Mesendoderm (in vitro differentiated cells): Measurements from ENCODE around the gene INVS. TPM values are rescaled to one million over a fixed set of nuclear protein-coding genes. Genes with fewer than 3 reads are reported as not detected.
A peak's percentile ranks its signal among the peaks of the same experiment; 100 is the strongest.

Experiments
- DNase-seq: peaks from one replicate; pipeline ENCODE4 v3.0.0; 2013
- H2AK5ac ChIP-seq: 2 replicates; pipeline ENCODE4 v1.6.1; 2013; ENCODE audit warnings: low read length, inconsistent platforms
- H2BK120ac ChIP-seq: 2 replicates; pipeline ENCODE4 v1.6.1; 2013; ENCODE audit warnings: low read depth, mild to moderate bottlenecking, low read length, moderate library complexity, mixed read lengths
- H2BK15ac ChIP-seq: replicated peaks from 2 replicates; pipeline ENCODE4 v1.6.1; 2013; ENCODE audit warnings: low read depth, mild to moderate bottlenecking, moderate library complexity
- H2BK5ac ChIP-seq: 2 replicates; pipeline ENCODE4 v1.6.1; 2013; ENCODE audit warnings: low read length, inconsistent platforms
- H3K18ac ChIP-seq: 2 replicates; pipeline ENCODE4 v1.6.1; 2013; ENCODE audit warnings: mild to moderate bottlenecking, low read length, mixed read lengths
- H3K23ac ChIP-seq: one replicate; pipeline ENCODE4 v1.6.1; 2013; ENCODE audit warnings: low read length
- H3K27ac ChIP-seq: 2 replicates; pipeline ENCODE4 v1.5.1; 2013; ENCODE audit warnings: low read depth, mild to moderate bottlenecking, inconsistent platforms, low read length, moderate library complexity
- H3K27me3 ChIP-seq: 2 replicates; pipeline ENCODE4 v1.6.1; 2013; ENCODE audit warnings: low read length, control low read depth, mild to moderate bottlenecking, inconsistent platforms; ENCODE audit not compliant: insufficient read depth, poor library complexity
- H3K36me3 ChIP-seq: 2 replicates; pipeline ENCODE4 v1.6.1; 2013; ENCODE audit warnings: low read length, inconsistent platforms; ENCODE audit not compliant: control insufficient read depth, insufficient read depth
- H3K4ac ChIP-seq: one replicate; pipeline ENCODE4 v1.6.1; 2013; ENCODE audit warnings: low read depth, mild to moderate bottlenecking, low read length, moderate library complexity
- H3K4me1 ChIP-seq: 2 replicates; pipeline ENCODE4 v1.6.1; 2013; ENCODE audit warnings: low read depth, low read length, inconsistent platforms; ENCODE audit not compliant: control insufficient read depth
- H3K4me2 ChIP-seq: 2 replicates; pipeline ENCODE4 v1.6.1; 2013; ENCODE audit warnings: low read length
- H3K4me3 ChIP-seq: 2 replicates; pipeline ENCODE4 v1.5.1; 2013; ENCODE audit warnings: mild to moderate bottlenecking, low read length
- H3K56ac ChIP-seq: one replicate; pipeline ENCODE4 v1.6.1; 2013; ENCODE audit warnings: low read length
- H3K79me1 ChIP-seq: 2 replicates; pipeline ENCODE4 v1.6.1; 2013; ENCODE audit warnings: low read length, inconsistent platforms
- H3K79me2 ChIP-seq: 2 replicates; pipeline ENCODE4 v1.6.1; 2013; ENCODE audit warnings: mild to moderate bottlenecking, low read length; ENCODE audit not compliant: control insufficient read depth, insufficient read depth
- H3K9ac ChIP-seq: 2 replicates; pipeline ENCODE4 v1.6.1; 2013; ENCODE audit warnings: low read length, inconsistent platforms
- H4K5ac ChIP-seq: one replicate; pipeline ENCODE4 v1.6.1; 2013; ENCODE audit warnings: low read length
- H4K8ac ChIP-seq: one replicate; pipeline ENCODE4 v1.6.1; 2013; ENCODE audit warnings: low read depth, mild to moderate bottlenecking, control low read depth, low read length, moderate library complexity
- WGBS: extraction: QIAGEN DNeasy Blood & Tissue Kit; methylation state at CpG from one replicate; pipeline ENCODE4 v1.1.7; 2013; ENCODE audit warnings: low lambda C conversion rate, missing lambda C conversion rate; ENCODE audit not compliant: insufficient coverage; ENCODE audit errors: extremely low coverage; 5-methylcytosine and 5-hydroxymethylcytosine counted together
- polyA plus RNA-seq, 2 experiments: library from polyadenylated mRNA; stranded (reverse); fragments of 200-250 nt; gene quantifications; one replicate each; pipeline ENCODE4 v1.2.3, GENCODE V29; 2013

INVS gene, protein sequence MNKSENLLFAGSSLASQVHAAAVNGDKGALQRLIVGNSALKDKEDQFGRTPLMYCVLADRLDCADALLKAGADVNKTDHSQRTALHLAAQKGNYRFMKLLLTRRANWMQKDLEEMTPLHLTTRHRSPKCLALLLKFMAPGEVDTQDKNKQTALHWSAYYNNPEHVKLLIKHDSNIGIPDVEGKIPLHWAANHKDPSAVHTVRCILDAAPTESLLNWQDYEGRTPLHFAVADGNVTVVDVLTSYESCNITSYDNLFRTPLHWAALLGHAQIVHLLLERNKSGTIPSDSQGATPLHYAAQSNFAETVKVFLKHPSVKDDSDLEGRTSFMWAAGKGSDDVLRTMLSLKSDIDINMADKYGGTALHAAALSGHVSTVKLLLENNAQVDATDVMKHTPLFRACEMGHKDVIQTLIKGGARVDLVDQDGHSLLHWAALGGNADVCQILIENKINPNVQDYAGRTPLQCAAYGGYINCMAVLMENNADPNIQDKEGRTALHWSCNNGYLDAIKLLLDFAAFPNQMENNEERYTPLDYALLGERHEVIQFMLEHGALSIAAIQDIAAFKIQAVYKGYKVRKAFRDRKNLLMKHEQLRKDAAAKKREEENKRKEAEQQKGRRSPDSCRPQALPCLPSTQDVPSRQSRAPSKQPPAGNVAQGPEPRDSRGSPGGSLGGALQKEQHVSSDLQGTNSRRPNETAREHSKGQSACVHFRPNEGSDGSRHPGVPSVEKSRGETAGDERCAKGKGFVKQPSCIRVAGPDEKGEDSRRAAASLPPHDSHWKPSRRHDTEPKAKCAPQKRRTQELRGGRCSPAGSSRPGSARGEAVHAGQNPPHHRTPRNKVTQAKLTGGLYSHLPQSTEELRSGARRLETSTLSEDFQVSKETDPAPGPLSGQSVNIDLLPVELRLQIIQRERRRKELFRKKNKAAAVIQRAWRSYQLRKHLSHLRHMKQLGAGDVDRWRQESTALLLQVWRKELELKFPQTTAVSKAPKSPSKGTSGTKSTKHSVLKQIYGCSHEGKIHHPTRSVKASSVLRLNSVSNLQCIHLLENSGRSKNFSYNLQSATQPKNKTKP
- polyA plus RNA-seq (2013, experiment 1 of 2), result 2.6 TPM
- 2.6 TPM for polyA plus RNA-seq (2013, experiment 2 of 2)

DNA sequence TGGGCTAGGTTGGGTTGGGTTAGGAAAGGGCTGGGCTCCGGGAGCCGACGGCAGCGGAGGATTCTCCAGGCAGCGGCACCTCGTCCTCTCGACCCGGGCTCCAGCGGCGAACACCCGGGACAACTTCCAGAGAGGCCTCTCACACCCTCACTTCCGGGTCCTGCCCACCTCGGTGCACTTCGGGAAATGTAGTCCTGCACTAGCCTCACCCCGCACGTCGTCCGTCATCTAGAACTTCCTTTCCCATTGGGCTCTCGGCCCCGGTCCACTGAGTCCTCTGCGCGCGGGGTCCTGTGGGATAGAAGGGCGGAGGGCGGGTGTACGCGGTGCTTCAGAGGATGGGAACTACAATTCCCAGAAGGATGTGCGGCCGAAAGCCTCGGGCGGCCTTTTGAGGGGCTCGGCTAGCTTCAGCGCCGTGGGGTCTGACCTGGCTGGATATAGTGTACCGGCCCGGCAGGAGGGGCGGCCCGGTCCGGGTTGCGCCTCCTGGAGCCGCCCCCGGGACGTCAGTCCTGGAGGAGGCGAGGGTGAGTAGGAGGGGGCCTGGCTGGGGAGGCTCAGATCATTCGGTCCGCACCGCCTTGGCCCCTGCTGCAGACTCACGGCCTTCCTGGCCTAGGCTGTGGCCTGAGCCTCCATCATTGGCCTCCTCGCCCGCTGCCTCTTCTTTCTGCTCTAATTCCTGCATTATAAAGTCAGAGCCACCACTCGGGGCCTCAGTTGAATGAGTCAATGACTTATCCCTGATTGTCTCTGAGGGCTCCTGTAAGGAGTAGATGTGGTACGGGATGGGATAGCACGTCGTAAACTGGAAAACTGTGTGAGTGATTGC lies at the start of gene INVS, which contains the start of gene ERP44:
Gene INVS, plus strand, starts transcription at position 357 of the 835 bp plus-strand sequence. CDS start 5,279 bp downstream, outside the sequence.
Gene ERP44, minus strand, starts transcription at position 114 of the 835 bp plus-strand sequence. CDS start 160 bp downstream, outside the sequence.
- Histone ChIP-seq H3K79me2 (peaks cover 6% of the 10 kb centered on the region), H3K4ac (peak within 1 kb of the TSS; percentile 62), H3K56ac (peak within 1 kb of the TSS; percentile 92), H3K79me1 (peaks cover 7% of the 10 kb centered on the region), H2BK15ac (no peak within 1 kb of the TSS), H3K4me3 (peak within 1 kb of the TSS; percentile 97), H3K23ac (no peak within 1 kb of the TSS), H2BK5ac (no peak within 1 kb of the TSS), H2BK120ac (no peak within 1 kb of the TSS), H3K4me2 (peak within 1 kb of the TSS; percentile 99), H3K27ac (no peak within 1 kb of the TSS), H3K27me3 (no peaks in the 10 kb centered on the region), H3K36me3 (no peaks in the 10 kb centered on the region), H3K4me1 (peaks cover 4% of the 10 kb centered on the region), H2AK5ac (no peak within 1 kb of the TSS), H4K5ac (no peak within 1 kb of the TSS), H3K18ac (peak within 1 kb of the TSS; percentile 29), H3K9ac (peak within 1 kb of the TSS; percentile 89), H4K8ac (no peak within 1 kb of the TSS)
- DNase-seq, result peak; percentile 100
- WGBS, result no CpG with 5 or more reads among the region's 54 CpGs

DNA sequence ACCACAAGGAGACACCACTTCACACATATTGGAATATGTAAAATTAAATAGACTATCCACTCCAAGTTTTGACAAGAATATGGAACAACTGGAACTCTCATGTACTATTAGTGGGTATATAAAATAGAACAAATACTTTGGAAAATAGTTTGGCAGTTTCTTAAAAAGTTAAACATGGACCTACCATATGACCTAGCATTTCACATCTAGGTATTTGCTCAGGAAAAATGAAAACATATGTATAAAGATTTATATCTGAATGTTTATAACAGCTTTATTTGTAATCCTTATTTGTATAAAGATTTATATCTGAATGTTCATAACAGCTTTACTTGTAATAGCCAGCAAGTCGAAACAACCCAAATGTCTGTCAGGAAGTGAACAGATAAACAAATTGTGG lies 49.5 kb upstream of the INVS start:
- no peak overlapping the region for H2BK5ac ChIP-seq
- H3K56ac ChIP-seq, result no peak overlapping the region
- no peak for DNase-seq
- H3K79me2 ChIP-seq, result no peaks in the 10 kb centered on the region
- H3K27ac ChIP-seq, result no peak overlapping the region
- no peak overlapping the region for H3K18ac ChIP-seq
- no peak overlapping the region for H3K4me2 ChIP-seq
- H3K4me3 ChIP-seq, result no peak overlapping the region
- no peaks in the 10 kb centered on the region for H3K27me3 ChIP-seq
- H2BK15ac ChIP-seq, result no peak overlapping the region
- H3K9ac ChIP-seq, result no peak overlapping the region
- no peak overlapping the region for H3K23ac ChIP-seq
- WGBS, result no CpG with 5 or more reads among the region's 1 CpG
- no peaks in the 10 kb centered on the region for H3K36me3 ChIP-seq
- no peak overlapping the region for H4K5ac ChIP-seq
- H3K79me1 ChIP-seq, result peaks cover 2% of the 10 kb centered on the region
- H4K8ac ChIP-seq, result no peak overlapping the region
- H2BK120ac ChIP-seq, result no peak overlapping the region
- H3K4ac ChIP-seq, result no peak overlapping the region
- no peak overlapping the region for H2AK5ac ChIP-seq
- no peaks in the 10 kb centered on the region for H3K4me1 ChIP-seq

DNA sequence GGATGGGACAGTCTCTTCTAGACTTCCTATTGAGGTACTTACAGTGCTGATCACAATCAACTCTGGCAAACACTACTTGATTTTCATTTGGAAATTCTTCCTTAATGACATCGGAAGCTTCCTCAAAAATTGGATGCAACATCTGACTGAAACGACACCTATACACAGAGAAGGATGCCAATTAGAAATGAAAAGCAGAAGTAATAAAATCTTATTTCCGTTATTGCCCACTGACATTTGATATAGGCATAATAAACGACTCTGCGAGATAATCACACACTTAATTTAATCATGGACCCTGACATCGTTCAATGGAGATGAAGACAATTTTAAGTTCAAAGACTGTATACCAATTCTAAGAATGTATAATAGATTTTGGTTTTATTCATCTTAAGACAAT lies 46.7 kb upstream of the INVS start:
- Histone ChIP-seq H4K5ac (no peak overlapping the region), H3K56ac (no peak overlapping the region), H3K4ac (no peak overlapping the region), H2BK5ac (no peak overlapping the region), H3K4me1 (no peaks in the 10 kb centered on the region), H3K18ac (no peak overlapping the region), H3K4me2 (no peak overlapping the region), H2BK120ac (no peak overlapping the region), H3K27me3 (no peaks in the 10 kb centered on the region), H3K27ac (no peak overlapping the region), H4K8ac (no peak overlapping the region), H2AK5ac (no peak overlapping the region), H3K79me1 (no peaks in the 10 kb centered on the region), H3K9ac (no peak overlapping the region), H3K23ac (no peak overlapping the region), H3K79me2 (no peaks in the 10 kb centered on the region), H3K4me3 (no peak overlapping the region), H2BK15ac (no peak overlapping the region), H3K36me3 (no peaks in the 10 kb centered on the region)
- DNase-seq, result no peak
- no CpG with 5 or more reads among the region's 6 CpGs for WGBS

DNA sequence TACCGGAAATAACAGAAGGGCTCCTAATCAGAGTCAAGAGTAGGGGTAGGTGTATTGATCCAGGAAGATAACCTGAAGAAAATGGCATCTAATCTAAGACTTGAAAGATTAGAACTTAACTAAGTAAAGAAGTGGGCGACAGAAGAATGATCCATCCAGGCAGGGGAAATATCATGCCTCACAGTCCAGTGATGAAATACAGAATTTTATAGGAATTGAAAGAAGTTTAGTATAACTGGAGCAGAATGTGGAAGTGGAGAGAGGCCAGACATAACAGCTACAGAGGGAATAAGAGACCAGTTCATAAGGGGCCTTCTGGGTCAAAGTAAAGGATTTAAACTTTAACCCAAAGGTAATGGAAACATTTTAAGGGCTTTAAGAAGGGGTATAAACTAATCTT lies 42.5 kb upstream of the INVS start:
- no CpG with 5 or more reads among the region's 2 CpGs for WGBS
- no peaks in the 10 kb centered on the region for H3K4me1 ChIP-seq
- no peaks in the 10 kb centered on the region for H3K36me3 ChIP-seq
- no peaks in the 10 kb centered on the region for H3K79me1 ChIP-seq
- no peak overlapping the region for H2AK5ac ChIP-seq
- H3K27ac ChIP-seq, result no peak overlapping the region
- no peak overlapping the region for H2BK15ac ChIP-seq
- no peaks in the 10 kb centered on the region for H3K79me2 ChIP-seq
- no peaks in the 10 kb centered on the region for H3K27me3 ChIP-seq
- no peak overlapping the region for H4K5ac ChIP-seq
- peak; percentile 28 for DNase-seq
- H3K4ac ChIP-seq, result no peak overlapping the region
- no peak overlapping the region for H3K23ac ChIP-seq
- no peak overlapping the region for H2BK5ac ChIP-seq
- no peak overlapping the region for H3K4me2 ChIP-seq
- no peak overlapping the region for H3K56ac ChIP-seq
- H4K8ac ChIP-seq, result no peak overlapping the region
- no peak overlapping the region for H3K18ac ChIP-seq
- no peak overlapping the region for H3K4me3 ChIP-seq
- no peak overlapping the region for H3K9ac ChIP-seq
- H2BK120ac ChIP-seq, result no peak overlapping the region

DNA sequence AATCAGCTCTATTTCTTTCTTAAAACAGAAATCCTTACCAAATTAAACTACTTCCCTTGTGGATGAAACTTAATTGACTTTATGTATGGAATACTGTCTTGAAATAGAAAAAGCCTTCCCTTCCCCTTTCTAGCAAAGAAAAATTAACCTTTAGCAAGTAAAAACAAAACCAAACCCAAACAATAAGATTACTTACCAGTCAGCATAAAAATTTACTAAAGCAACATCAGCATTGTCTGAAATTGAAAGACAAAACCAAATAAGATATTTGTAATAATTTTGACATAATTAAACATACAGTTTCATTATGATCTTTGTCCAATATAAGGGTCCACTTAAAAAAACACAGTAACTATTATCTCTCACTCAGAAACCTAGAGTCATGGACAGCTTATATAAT lies 41.4 kb upstream of the INVS start:
- Histone ChIP-seq H4K5ac (no peak overlapping the region), H3K4ac (no peak overlapping the region)

More for the DNA sequence above, 41.4 kb upstream of the INVS start:
- Histone ChIP-seq H2AK5ac (no peak overlapping the region), H3K23ac (no peak overlapping the region), H3K36me3 (no peaks in the 10 kb centered on the region), H3K79me1 (no peaks in the 10 kb centered on the region), H3K4me3 (no peak overlapping the region), H3K27me3 (no peaks in the 10 kb centered on the region), H3K27ac (no peak overlapping the region), H2BK120ac (no peak overlapping the region), H2BK5ac (no peak overlapping the region), H4K8ac (no peak overlapping the region), H3K9ac (no peak overlapping the region), H2BK15ac (no peak overlapping the region), H3K79me2 (no peaks in the 10 kb centered on the region), H3K56ac (no peak overlapping the region), H3K4me1 (no peaks in the 10 kb centered on the region), H3K4me2 (no peak overlapping the region), H3K18ac (no peak overlapping the region)
- no peak for DNase-seq
